Rectal smooth muscle tissue (tissue), 1 donor: ENCODE measurements around the gene DFFA.
"Not testable (repeated sequence)": the region's sequence is repeated elsewhere in the genome, so short reads cannot be mapped to it uniquely, and the experiment has no call there.

Experiments
- H3K27ac ChIP-seq: one replicate; pipeline ENCODE4 v1.7.0; 2013; ENCODE audit warnings: low read depth, low read length, inconsistent platforms
- H3K27me3 ChIP-seq: one replicate; pipeline ENCODE4 v1.7.0; 2013; ENCODE audit warnings: low read length; ENCODE audit not compliant: control insufficient read depth, insufficient read depth
- H3K36me3 ChIP-seq: one replicate; pipeline ENCODE4 v1.7.0; 2013; ENCODE audit warnings: low read length; ENCODE audit not compliant: control insufficient read depth, insufficient read depth
- H3K4me1 ChIP-seq: one replicate; pipeline ENCODE4 v1.7.0; 2013; ENCODE audit warnings: low read length; ENCODE audit not compliant: control insufficient read depth, insufficient read depth
- H3K4me3 ChIP-seq: one replicate; pipeline ENCODE4 v1.7.0; 2013; ENCODE audit warnings: low read length
- H3K9ac ChIP-seq: one replicate; pipeline ENCODE4 v1.7.0; 2013; ENCODE audit warnings: low read length

The DFFA gene

GRCh38 chr1:10495475-10495817 is 23.1 kb upstream of the DFFA start:
- Histone ChIP-seq H3K4me3 (peak overlapping the region; percentile 72), H3K9ac (peak overlapping the region; percentile 17), H3K36me3 (no peaks in the 10 kb centered on the region), H3K27me3 (no peaks in the 10 kb centered on the region), H3K4me1 (peaks cover 7% of the 10 kb centered on the region), H3K27ac (no peak overlapping the region)

- Histone ChIP-seq H3K4me3 (peak overlapping the region; percentile 72), H3K4me1 (peaks cover 7% of the 10 kb centered on the region), H3K9ac (no peak overlapping the region), H3K27ac (no peak overlapping the region), H3K27me3 (no peaks in the 10 kb centered on the region), H3K36me3 (no peaks in the 10 kb centered on the region)
These were observed 22.6 kb upstream of the DFFA start for GRCh38 chr1:10494754-10495474.

- H3K4me3 ChIP-seq = no peak overlapping the region
- H3K27ac ChIP-seq = no peak overlapping the region
- H3K9ac ChIP-seq = no peak overlapping the region
- H3K27me3 ChIP-seq = no peaks in the 10 kb centered on the region
- peaks cover 7% of the 10 kb centered on the region for H3K4me1 ChIP-seq
- H3K36me3 ChIP-seq = no peaks in the 10 kb centered on the region
These were observed 22.1 kb upstream of the DFFA start for GRCh38 chr1:10494418-10494753.

- Histone ChIP-seq H3K27me3 (no peaks in the 10 kb centered on the region), H3K4me1 (peaks cover 5% of the 10 kb centered on the region), H3K27ac (no peak overlapping the region), H3K9ac (no peak overlapping the region), H3K36me3 (no peaks in the 10 kb centered on the region), H3K4me3 (no peak overlapping the region)
These were observed 18.1 kb upstream of the DFFA start for GRCh38 chr1:10490286-10490970.

GRCh38 chr1:10489291-10490055 is 17.1 kb upstream of the DFFA start:
- Histone ChIP-seq H3K27me3 (no peaks in the 10 kb centered on the region), H3K4me3 (no peak overlapping the region), H3K36me3 (no peaks in the 10 kb centered on the region), H3K9ac (no peak overlapping the region), H3K4me1 (no peaks in the 10 kb centered on the region), H3K27ac (no peak overlapping the region)

GRCh38 chr1:10484521-10484920 is 12.2 kb upstream of the DFFA start:
- Histone ChIP-seq H3K9ac (no peak overlapping the region), H3K27me3 (no peaks in the 10 kb centered on the region), H3K27ac (no peak overlapping the region), H3K4me1 (no peaks in the 10 kb centered on the region), H3K36me3 (no peaks in the 10 kb centered on the region), H3K4me3 (no peak overlapping the region)

GRCh38 chr1:10480614-10481013 is 8.3 kb upstream of the DFFA start:
- Histone ChIP-seq H3K36me3 (no peaks in the 10 kb centered on the region), H3K4me3 (no peak overlapping the region), H3K27ac (no peak overlapping the region), H3K4me1 (peaks cover 6% of the 10 kb centered on the region), H3K9ac (no peak overlapping the region), H3K27me3 (no peaks in the 10 kb centered on the region)

- Histone ChIP-seq H3K36me3 (no peaks in the 10 kb centered on the region), H3K4me1 (peaks cover 6% of the 10 kb centered on the region), H3K27me3 (no peaks in the 10 kb centered on the region), H3K9ac (no peak overlapping the region), H3K4me3 (no peak overlapping the region), H3K27ac (no peak overlapping the region)
These were observed 7.0 kb upstream of the DFFA start for GRCh38 chr1:10479296-10479695.

GRCh38 chr1:10475510-10475909 is 3.2 kb upstream of the DFFA start:
- peak overlapping the region; percentile 2 for H3K27ac ChIP-seq
- H3K4me1 ChIP-seq = peaks cover 9% of the 10 kb centered on the region
- H3K9ac ChIP-seq = peak overlapping the region; percentile 57
- H3K27me3 ChIP-seq = no peaks in the 10 kb centered on the region
- peak overlapping the region; percentile 71 for H3K4me3 ChIP-seq
- H3K36me3 ChIP-seq = no peaks in the 10 kb centered on the region

GRCh38 chr1:10474613-10475507 is 2.5 kb upstream of the DFFA start, which contains the start of gene PEX14:
Gene PEX14, plus strand, starts transcription at chr1:10474950. Its CDS starts 17 bp downstream, at chr1:10474967.
- Histone ChIP-seq H3K36me3 (no peaks in the 10 kb centered on the region), H3K27me3 (no peaks in the 10 kb centered on the region), H3K27ac (peak within 1 kb of the TSS; percentile 52), H3K4me1 (peaks cover 9% of the 10 kb centered on the region), H3K4me3 (peak within 1 kb of the TSS; percentile 71), H3K9ac (peak within 1 kb of the TSS; percentile 57)

GRCh38 chr1:10474309-10474612 is 1.9 kb upstream of the DFFA start:
- Histone ChIP-seq H3K27ac (peak overlapping the region; percentile 52), H3K4me3 (peak overlapping the region; percentile 71)
- not testable (repeated sequence) for H3K4me1 ChIP-seq, H3K36me3 ChIP-seq, H3K27me3 ChIP-seq, H3K9ac ChIP-seq

- Histone ChIP-seq H3K4me1 (peaks cover 9% of the 10 kb centered on the region), H3K27ac (no peak overlapping the region), H3K27me3 (no peaks in the 10 kb centered on the region), H3K9ac (no peak overlapping the region), H3K4me3 (no peak overlapping the region), H3K36me3 (peaks cover 2% of the 10 kb centered on the region)
These were observed 926 bp upstream of the DFFA start for GRCh38 chr1:10473145-10473765.
